ENCODE data around the gene MCFD2. TPM values are rescaled to one million over a fixed set of nuclear protein-coding genes. Genes with fewer than 3 reads are reported as not detected.
"Not testable (repeated sequence)": the region's sequence is repeated elsewhere in the genome, so short reads cannot be mapped to it uniquely, and the experiment has no call there.

The MCFD2 gene
- total RNA-seq, 1 donor from 2014 or later, result 103 TPM

DNA sequence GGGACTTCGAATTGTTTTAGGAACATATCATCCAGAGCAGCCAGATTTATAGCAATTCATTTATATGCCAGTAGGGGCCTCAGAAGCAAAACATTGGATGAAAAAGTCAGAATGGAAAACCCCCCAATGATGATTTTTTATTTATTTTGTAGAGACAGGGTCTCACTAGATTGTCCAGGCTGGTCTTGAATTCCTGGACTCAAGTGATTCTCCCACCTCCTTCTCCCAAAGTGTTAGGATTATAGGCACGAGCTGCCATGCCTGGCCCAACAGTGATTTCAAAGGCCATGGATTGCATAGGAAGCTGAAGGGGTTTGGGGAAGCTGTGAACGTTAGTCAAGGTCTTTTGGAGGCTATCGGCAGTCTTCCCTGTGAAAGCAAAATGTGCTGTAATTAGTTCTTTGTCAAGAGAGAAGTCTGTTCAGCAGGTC lies 21.9 kb upstream of the MCFD2 start:
- no peak for DNase-seq (ENCODE audit: low read depth)

- DNase-seq (ENCODE audit: low read depth), result no peak
Observed at GRCh38 chr2:46936566-46936965, 21.0 kb upstream of the MCFD2 start.

DNA sequence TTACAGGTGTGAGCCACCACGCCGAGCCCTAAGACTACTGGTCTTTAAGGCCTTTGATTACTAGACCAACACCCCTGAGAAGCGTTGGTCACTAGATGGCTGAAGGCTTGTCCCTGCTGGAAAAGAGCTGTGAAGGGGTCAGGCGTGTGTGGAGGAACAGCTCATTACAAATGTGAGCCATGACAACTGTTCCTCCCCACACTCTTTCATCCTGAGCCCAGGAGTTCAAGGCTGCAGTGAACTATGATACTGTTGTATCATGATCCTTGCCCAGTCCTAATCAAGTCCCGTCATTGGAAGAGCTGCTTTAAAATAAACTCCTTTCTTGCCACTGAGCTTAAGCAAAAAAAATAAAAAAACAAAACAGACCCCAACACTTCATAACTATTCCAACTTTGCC lies 19.5 kb upstream of the MCFD2 start:
- DNase-seq (ENCODE audit: low read depth), result no peak

- DNase-seq (ENCODE audit: low read depth), result no peak
Observed at GRCh38 chr2:46929612-46930011, 14.0 kb upstream of the MCFD2 start.

DNA sequence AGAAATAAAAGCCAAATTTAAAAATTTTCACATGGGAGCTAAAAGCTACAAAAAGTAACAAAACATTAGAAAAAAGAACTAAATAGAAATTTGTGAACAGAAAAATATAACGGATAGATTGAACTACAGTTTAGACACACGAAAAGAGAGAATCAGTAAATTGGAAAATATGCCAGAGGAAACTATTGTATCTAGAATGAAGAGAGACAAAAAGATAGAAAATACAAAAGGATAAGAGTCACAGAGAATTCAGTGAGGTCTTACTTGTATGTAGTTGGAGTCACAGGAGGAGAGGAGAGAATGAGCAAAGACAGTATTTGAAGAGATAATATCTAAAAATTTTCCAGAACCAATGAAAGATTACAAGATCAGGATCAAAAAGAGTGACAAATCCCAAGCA lies 11.3 kb upstream of the MCFD2 start:
- DNase-seq (ENCODE audit: low read depth), result no peak

DNA sequence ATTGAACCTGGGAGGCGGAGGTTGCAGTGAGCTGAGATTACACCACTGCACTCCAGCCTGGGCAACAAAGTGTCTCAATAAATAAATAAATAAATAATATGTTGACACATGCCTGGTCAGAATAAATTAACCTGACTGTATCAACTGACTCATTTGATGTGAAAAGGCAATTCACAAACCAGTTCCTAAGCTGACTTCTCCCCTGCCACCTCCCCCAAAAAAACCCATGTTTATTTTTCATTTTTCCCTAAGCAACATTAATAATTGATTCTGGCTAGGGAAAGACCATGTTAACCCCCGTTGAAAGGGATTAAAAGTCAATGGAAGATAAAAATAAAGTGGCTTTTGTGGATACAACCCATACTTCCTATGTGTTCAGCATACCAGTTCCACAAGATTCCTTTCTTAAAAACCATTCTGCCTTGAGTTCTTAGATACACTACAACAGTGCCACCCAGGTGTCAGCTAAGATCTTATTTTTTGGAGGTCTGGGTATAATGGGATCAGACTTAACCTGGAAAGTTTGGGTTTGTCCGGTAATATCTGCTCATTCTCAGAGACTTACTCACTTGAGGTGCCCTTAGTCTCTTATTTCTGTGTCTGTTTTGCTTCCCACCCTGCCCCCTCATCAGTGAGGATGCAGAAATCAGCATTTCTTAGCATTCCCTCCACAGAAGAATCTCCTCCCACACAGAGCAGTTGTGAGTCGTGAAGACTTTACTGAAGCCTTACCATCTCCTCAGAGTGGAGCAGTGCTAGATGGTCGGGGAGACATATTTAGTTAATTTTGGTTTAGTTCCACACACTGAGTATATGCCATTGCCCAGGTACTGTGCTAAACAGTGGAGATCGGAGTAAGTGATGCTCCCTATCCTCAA lies 10.1 kb upstream of the MCFD2 start:
- DNase-seq (ENCODE audit: low read depth), result peak; percentile 46

- no peak for DNase-seq (ENCODE audit: low read depth)
Observed at GRCh38 chr2:46924608-46925007, 9.0 kb upstream of the MCFD2 start.

DNA sequence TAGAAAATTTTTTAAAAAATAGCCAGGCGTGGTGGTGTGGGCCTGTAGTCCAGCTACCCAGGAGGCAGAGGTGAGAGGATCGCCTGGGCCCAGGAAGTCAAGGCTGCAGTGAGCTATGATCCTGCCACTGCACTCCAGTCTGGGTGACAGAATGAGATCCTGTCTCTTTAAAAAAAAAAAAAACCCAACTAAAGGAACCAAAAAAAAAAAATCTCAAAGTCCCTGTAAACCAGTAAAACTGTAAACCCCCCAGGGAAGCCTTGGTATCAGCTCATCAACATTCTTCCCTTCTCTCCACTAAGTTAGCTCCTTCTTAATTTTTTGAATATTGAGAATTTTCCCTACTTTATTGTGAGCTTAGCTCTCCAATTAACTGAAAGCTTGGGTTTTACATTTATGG lies 8.4 kb upstream of the MCFD2 start:
- DNase-seq (ENCODE audit: low read depth), result no peak

DNA sequence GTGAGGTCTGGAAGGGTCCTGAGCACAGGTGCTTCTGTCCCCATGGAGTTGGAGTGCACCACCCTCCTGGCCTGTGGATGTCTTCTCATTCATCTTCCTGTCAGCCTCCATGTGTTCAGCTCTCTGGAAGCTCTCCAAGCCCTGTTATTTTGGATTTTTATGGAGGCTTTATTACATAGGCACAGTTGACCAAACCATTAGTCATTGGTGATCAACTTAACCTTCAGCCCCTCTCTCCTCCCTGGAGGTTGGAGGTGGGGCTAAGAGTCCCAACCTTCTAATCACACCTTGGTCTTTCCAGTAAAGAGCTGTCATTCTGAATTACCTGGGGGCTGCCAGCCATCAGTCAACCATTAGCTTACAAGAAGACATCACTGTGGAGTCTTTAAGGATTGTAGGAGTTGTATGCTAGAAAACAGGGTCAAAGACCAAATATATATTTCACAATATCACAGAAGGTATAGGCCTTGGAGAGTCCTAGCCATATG lies 7.5 kb upstream of the MCFD2 start:
- DNase-seq (ENCODE audit: low read depth), result peak; percentile 38

- DNase-seq (ENCODE audit: low read depth), result no peak
Observed at GRCh38 chr2:46922606-46923005, 7.0 kb upstream of the MCFD2 start.

- no peak for DNase-seq (ENCODE audit: low read depth)
Observed at GRCh38 chr2:46921676-46922448, 6.3 kb upstream of the MCFD2 start.

DNA sequence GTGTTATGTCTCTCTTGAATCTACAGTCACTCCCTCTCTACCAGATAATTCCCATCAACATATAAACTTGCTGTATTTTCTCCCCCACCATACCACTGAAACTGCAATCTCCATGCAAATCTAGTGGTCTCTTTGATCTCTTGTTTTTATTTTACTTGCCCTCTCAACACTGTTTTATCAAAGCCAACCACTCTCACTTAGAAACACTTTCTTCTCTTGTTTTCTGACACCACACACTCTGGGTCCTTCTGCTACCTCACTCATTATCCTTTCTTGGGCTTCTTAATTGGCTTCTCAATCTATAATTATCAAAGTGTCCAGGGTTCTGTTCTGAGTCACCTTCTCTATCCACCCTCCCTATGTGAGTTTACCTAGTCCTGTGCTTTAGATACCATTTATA lies 2.0 kb upstream of the MCFD2 start:
- DNase-seq (ENCODE audit: low read depth), result no peak

GRCh38 chr2:46915811-46916630 lies 415 bp upstream of the MCFD2 start:
- DNase-seq (ENCODE audit: low read depth), result peak; percentile 71

- no peak for DNase-seq (ENCODE audit: low read depth)
Observed at GRCh38 chr2:46914578-46915230, 902 bp downstream of the MCFD2 start.

GRCh38 chr2:46913471-46914381 lies 1.9 kb downstream of the MCFD2 start:
- DNase-seq (ENCODE audit: low read depth), result peak; percentile 61

- peak; percentile 95 for DNase-seq (ENCODE audit: low read depth)
Observed at GRCh38 chr2:46909771-46910419, 5.7 kb downstream of the MCFD2 start.

DNA sequence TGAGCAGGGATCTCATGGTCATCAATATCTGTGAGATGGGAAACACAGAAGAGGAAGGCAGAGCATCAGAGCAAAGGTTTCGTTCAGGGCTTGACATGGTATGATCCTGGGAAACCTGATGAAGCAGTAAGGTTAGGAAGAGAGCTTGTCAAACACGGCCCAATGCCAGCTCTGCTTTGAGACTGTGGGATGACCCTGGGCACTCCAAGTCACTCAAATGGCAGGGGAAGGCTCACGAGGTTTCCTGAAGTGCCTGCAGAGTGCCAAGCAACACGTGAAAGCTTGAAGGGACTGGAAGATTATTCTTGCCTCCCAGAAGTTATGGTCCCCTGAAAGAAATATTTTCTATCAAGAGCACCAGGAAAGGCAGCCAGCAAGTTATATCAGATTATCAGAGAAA lies 6.5 kb downstream of the MCFD2 start:
- no peak for DNase-seq (ENCODE audit: low read depth)

GRCh38 chr2:46904908-46905678 lies 10.5 kb downstream of the MCFD2 start:
- not testable (repeated sequence) for DNase-seq (ENCODE audit: low read depth)

DNA sequence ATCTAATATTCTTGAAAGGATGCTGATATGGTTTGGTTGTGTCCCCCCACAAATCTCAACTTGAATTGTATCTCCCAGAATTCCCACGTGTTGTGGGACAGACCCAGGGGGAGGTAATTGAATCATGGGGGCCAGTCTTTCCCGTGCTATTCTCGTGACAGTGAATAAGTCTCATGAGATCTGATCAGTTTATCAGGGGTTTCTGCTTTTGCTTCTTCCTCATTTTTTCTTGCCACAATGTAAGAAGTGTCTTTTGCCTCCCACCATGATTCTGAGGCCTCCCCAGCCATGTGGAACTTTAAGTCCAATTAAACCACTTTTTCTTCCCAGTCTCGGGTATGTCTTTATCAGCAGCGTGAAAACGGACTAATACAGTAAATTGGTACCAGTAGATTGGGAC lies 12.6 kb downstream of the MCFD2 start:
- not testable (repeated sequence) for DNase-seq (ENCODE audit: low read depth)
